ENCODE data around the gene DDX51.

Gene DDX51

GRCh38 chr12:132182711-132183365 lies 38.7 kb upstream of the DDX51 start:
- Histone ChIP-seq H3K4me3 (ENCODE audit: insufficient read depth in 1 of 2, low read depth in 1 of 2, low read length in 2 of 2) (no peak overlapping the region), H3K14ac (ENCODE audit: low read length in 2 of 2) (no peak overlapping the region), H3K79me1 (replicated peaks; ENCODE audit: low read length, poor library complexity, severe bottlenecking) (no peaks in the 10 kb centered on the region), H4K8ac (ENCODE audit: low read length) (no peak overlapping the region), H2AK5ac (ENCODE audit: low read length, severe bottlenecking) (no peak overlapping the region), H3K27ac (ENCODE audit: low read length, poor library complexity, severe bottlenecking) (no peak overlapping the region), H2AFZ (ENCODE audit: low read depth, low read length) (no peak overlapping the region), H3K18ac (ENCODE audit: low read depth in 1 of 2, low read length in 2 of 2) (no peak overlapping the region), H2BK120ac (ENCODE audit: low read depth, low read length) (no peak overlapping the region), H3K9me3 (ENCODE audit: control insufficient read depth, low read length) (no peaks in the 10 kb centered on the region), H3K4me1 (ENCODE audit: control insufficient read depth, insufficient read depth, low read depth, low read length) (no peaks in the 10 kb centered on the region), H3K4ac (ENCODE audit: low read depth in 1 of 2, low read length in 2 of 2) (no peak overlapping the region), H2BK5ac (ENCODE audit: low read depth, low read length, poor library complexity, severe bottlenecking) (no peak overlapping the region), H4K91ac (ENCODE audit: low read length) (no peak overlapping the region), H3K9ac (ENCODE audit: low read length) (no peak overlapping the region), H3K23ac (ENCODE audit: low read length in 2 of 2) (no peak overlapping the region), H3K36me3 (ENCODE audit: control insufficient read depth in 1 of 2, insufficient read depth in 2 of 2, low read depth in 1 of 2, low read length in 2 of 2) (no peaks in the 10 kb centered on the region), H2BK12ac (ENCODE audit: low read length in 2 of 2) (no peak overlapping the region), H2BK15ac (ENCODE audit: low read depth, poor library complexity, severe bottlenecking) (no peak overlapping the region), H3K4me2 (ENCODE audit: low read length, poor library complexity, severe bottlenecking) (no peak overlapping the region), H3K27me3 (ENCODE audit: control insufficient read depth in 1 of 2, insufficient read depth in 1 of 2, low read length in 2 of 2) (peaks cover 17 to 90% of the 10 kb centered on the region in 2 experiments)
- no peak for DNase-seq
- WGBS, result 80% methylated on average over 10 of the region's 10 CpGs

DNA sequence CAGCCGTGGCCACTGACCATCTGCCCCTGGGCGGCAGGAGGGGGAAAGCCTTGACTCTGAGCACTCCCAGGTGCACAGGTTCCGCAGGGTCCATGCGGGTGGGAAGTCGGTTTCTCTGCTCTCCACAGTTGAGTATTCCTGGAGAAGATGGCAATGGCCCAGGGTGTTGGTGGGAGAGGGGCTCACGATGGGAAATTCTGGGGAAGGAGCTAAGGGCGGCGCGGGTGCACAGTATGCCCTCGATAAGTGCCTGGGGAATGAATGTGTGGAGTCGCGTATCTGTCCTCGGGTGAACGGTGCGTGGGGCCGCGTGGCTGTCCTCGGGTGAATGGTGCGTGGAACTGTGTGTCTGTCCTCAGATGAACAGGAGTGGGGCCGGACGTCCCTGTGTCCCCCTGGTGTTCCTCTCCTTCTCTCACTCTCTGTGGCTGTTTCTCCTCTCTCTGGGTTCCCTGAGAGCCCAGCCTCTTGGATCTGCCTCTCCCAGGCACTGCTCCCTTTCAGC lies 38.1 kb upstream of the DDX51 start:
- Histone ChIP-seq H4K8ac (ENCODE audit: low read length) (no peak overlapping the region), H3K9me3 (ENCODE audit: control insufficient read depth, low read length) (no peaks in the 10 kb centered on the region), H3K27me3 (ENCODE audit: control insufficient read depth in 1 of 2, insufficient read depth in 1 of 2, low read length in 2 of 2) (peaks cover 18 to 88% of the 10 kb centered on the region in 2 experiments), H3K9ac (ENCODE audit: low read length) (no peak overlapping the region), H3K4me3 (ENCODE audit: insufficient read depth in 1 of 2, low read depth in 1 of 2, low read length in 2 of 2) (no peak overlapping the region), H4K91ac (ENCODE audit: low read length) (no peak overlapping the region), H2AFZ (ENCODE audit: low read depth, low read length) (no peak overlapping the region), H2AK5ac (ENCODE audit: low read length, severe bottlenecking) (no peak overlapping the region), H2BK5ac (ENCODE audit: low read depth, low read length, poor library complexity, severe bottlenecking) (no peak overlapping the region), H2BK120ac (ENCODE audit: low read depth, low read length) (no peak overlapping the region), H3K14ac (ENCODE audit: low read length in 2 of 2) (no peak overlapping the region), H3K4ac (ENCODE audit: low read depth in 1 of 2, low read length in 2 of 2) (no peak overlapping the region), H3K23ac (ENCODE audit: low read length in 2 of 2) (no peak overlapping the region), H3K79me1 (replicated peaks; ENCODE audit: low read length, poor library complexity, severe bottlenecking) (no peaks in the 10 kb centered on the region), H3K4me2 (ENCODE audit: low read length, poor library complexity, severe bottlenecking) (no peak overlapping the region), H3K36me3 (ENCODE audit: control insufficient read depth in 1 of 2, insufficient read depth in 2 of 2, low read depth in 1 of 2, low read length in 2 of 2) (no peaks in the 10 kb centered on the region), H3K18ac (ENCODE audit: low read depth in 1 of 2, low read length in 2 of 2) (no peak overlapping the region), H2BK15ac (ENCODE audit: low read depth, poor library complexity, severe bottlenecking) (no peak overlapping the region), H2BK12ac (ENCODE audit: low read length in 2 of 2) (no peak overlapping the region), H3K27ac (ENCODE audit: low read length, poor library complexity, severe bottlenecking) (no peak overlapping the region), H3K4me1 (ENCODE audit: control insufficient read depth, insufficient read depth, low read depth, low read length) (no peaks in the 10 kb centered on the region)
- 88% methylated on average over 21 of the region's 21 CpGs for WGBS
- DNase-seq, result no peak

- no peak overlapping the region for H2BK12ac ChIP-seq (ENCODE audit: low read length in 2 of 2)
- WGBS, result 92% methylated on average over 25 of the region's 33 CpGs
Measured at GRCh38 chr12:132181570-132182200, 37.6 kb upstream of the DDX51 start.

GRCh38 chr12:132180648-132181546 lies 36.8 kb upstream of the DDX51 start:
- Histone ChIP-seq H3K18ac (ENCODE audit: low read depth in 1 of 2, low read length in 2 of 2) (no peak overlapping the region), H3K4me1 (ENCODE audit: control insufficient read depth, insufficient read depth, low read depth, low read length) (no peaks in the 10 kb centered on the region), H3K27ac (ENCODE audit: low read length, poor library complexity, severe bottlenecking) (no peak overlapping the region), H4K8ac (ENCODE audit: low read length) (no peak overlapping the region), H3K14ac (ENCODE audit: low read length in 2 of 2) (no peak overlapping the region), H2BK120ac (ENCODE audit: low read depth, low read length) (no peak overlapping the region), H3K9me3 (ENCODE audit: control insufficient read depth, low read length) (no peaks in the 10 kb centered on the region), H3K4me3 (ENCODE audit: insufficient read depth in 1 of 2, low read depth in 1 of 2, low read length in 2 of 2) (no peak overlapping the region), H4K91ac (ENCODE audit: low read length) (no peak overlapping the region), H3K4me2 (ENCODE audit: low read length, poor library complexity, severe bottlenecking) (no peak overlapping the region), H2BK15ac (ENCODE audit: low read depth, poor library complexity, severe bottlenecking) (no peak overlapping the region), H3K27me3 (ENCODE audit: control insufficient read depth in 1 of 2, insufficient read depth in 1 of 2, low read length in 2 of 2) (peaks cover 13 to 89% of the 10 kb centered on the region in 2 experiments), H3K4ac (ENCODE audit: low read depth in 1 of 2, low read length in 2 of 2) (no peak overlapping the region), H3K36me3 (ENCODE audit: control insufficient read depth in 1 of 2, insufficient read depth in 2 of 2, low read depth in 1 of 2, low read length in 2 of 2) (no peaks in the 10 kb centered on the region), H2AK5ac (ENCODE audit: low read length, severe bottlenecking) (no peak overlapping the region), H3K23ac (ENCODE audit: low read length in 2 of 2) (no peak overlapping the region), H3K9ac (ENCODE audit: low read length) (no peak overlapping the region), H2AFZ (ENCODE audit: low read depth, low read length) (no peak overlapping the region), H2BK12ac (ENCODE audit: low read length in 2 of 2) (no peak overlapping the region), H2BK5ac (ENCODE audit: low read depth, low read length, poor library complexity, severe bottlenecking) (no peak overlapping the region), H3K79me1 (replicated peaks; ENCODE audit: low read length, poor library complexity, severe bottlenecking) (no peaks in the 10 kb centered on the region)
- no peak for DNase-seq
- WGBS, result 87% methylated on average over 30 of the region's 30 CpGs

More at GRCh38 chr12:132181570-132182200, 37.6 kb upstream of the DDX51 start:
- peaks cover 18 to 89% of the 10 kb centered on the region in 2 experiments for H3K27me3 ChIP-seq (ENCODE audit: control insufficient read depth in 1 of 2, insufficient read depth in 1 of 2, low read length in 2 of 2)
- no peaks in the 10 kb centered on the region for H3K79me1 ChIP-seq (replicated peaks; ENCODE audit: low read length, poor library complexity, severe bottlenecking)
- no peak overlapping the region for H3K14ac ChIP-seq (ENCODE audit: low read length in 2 of 2)
- H2BK5ac ChIP-seq (ENCODE audit: low read depth, low read length, poor library complexity, severe bottlenecking), result no peak overlapping the region
- H2BK120ac ChIP-seq (ENCODE audit: low read depth, low read length), result no peak overlapping the region
- H3K18ac ChIP-seq (ENCODE audit: low read depth in 1 of 2, low read length in 2 of 2), result no peak overlapping the region
- H3K4me2 ChIP-seq (ENCODE audit: low read length, poor library complexity, severe bottlenecking), result no peak overlapping the region
- no peak overlapping the region for H3K4ac ChIP-seq (ENCODE audit: low read depth in 1 of 2, low read length in 2 of 2)
- H4K91ac ChIP-seq (ENCODE audit: low read length), result no peak overlapping the region
- H4K8ac ChIP-seq (ENCODE audit: low read length), result no peak overlapping the region
- no peak overlapping the region for H3K27ac ChIP-seq (ENCODE audit: low read length, poor library complexity, severe bottlenecking)
- no peak overlapping the region for H2AK5ac ChIP-seq (ENCODE audit: low read length, severe bottlenecking)
- H3K4me1 ChIP-seq (ENCODE audit: control insufficient read depth, insufficient read depth, low read depth, low read length), result no peaks in the 10 kb centered on the region
- no peaks in the 10 kb centered on the region for H3K9me3 ChIP-seq (ENCODE audit: control insufficient read depth, low read length)
- H3K9ac ChIP-seq (ENCODE audit: low read length), result no peak overlapping the region
- H2BK15ac ChIP-seq (ENCODE audit: low read depth, poor library complexity, severe bottlenecking), result no peak overlapping the region
- no peaks in the 10 kb centered on the region for H3K36me3 ChIP-seq (ENCODE audit: control insufficient read depth in 1 of 2, insufficient read depth in 2 of 2, low read depth in 1 of 2, low read length in 2 of 2)
- H3K4me3 ChIP-seq (ENCODE audit: insufficient read depth in 1 of 2, low read depth in 1 of 2, low read length in 2 of 2), result no peak overlapping the region
- no peak overlapping the region for H2AFZ ChIP-seq (ENCODE audit: low read depth, low read length)
- H3K23ac ChIP-seq (ENCODE audit: low read length in 2 of 2), result no peak overlapping the region
- DNase-seq, result no peak
